NCI-H524 (cell line): ENCODE results near the gene PLPPR5.

Experiments used
- DNase-seq, 2 experiments: peaks; one replicate each; lab custom pipeline; 2025; lab: John Stamatoyannopoulos, UW

Gene PLPPR5

DNA sequence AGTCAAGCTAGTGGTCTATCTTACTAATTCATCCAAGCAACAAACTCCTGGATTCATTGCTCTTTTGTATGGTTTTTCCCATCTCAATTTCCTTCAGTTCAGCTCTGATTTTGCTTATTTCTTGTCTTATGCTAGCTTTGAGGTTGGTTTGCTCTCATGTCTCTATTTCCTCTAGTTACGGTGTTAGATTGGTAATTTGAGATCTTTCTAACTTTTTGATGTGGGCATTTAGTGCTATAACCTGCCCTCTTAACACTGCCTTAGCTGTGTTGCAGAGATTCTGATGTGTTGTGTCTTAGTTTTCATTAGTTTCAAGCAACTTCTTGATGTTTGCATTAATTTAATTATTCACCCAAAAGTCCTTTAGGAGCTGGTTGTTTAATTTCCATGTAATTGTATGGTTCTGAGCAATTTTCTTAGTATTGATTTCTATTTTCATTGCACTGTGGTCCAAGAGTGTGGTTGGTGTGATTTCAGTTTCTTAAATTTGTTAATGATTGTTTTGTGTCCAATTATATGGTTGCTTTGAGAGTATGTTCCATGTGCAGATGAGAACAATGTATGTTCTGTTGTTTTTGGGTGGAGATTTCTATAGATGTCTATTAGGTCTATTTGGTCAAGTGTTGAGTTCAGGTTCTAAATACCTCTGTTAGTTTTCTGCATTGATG lies 154.6 kb downstream of the PLPPR5 start:
- DNase-seq = no peak

DNA sequence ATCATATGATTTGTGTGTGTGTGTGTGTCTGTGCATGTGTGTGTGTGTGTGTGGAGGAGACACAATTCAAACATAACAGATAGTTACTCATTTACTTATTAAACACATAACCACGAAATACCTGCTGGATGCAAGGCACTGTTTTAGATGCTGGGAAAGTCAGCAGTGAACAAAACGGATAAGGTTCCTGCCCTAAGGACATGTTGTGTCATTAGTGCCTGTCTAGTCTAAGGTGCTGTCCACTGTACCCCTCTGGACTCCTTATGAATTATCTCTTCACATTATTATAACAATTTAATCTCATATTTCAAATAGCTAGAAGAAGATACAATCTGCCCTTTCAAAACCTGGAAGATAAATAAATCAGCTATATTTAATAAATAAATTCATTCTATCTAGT lies 162.4 kb downstream of the PLPPR5 start:
- no peak for DNase-seq
